CD4-positive, CD25-positive, alpha-beta regulatory T cell (primary cell): ENCODE results near the gene RSKR. TPM values are rescaled to one million over a fixed set of nuclear protein-coding genes. Genes with fewer than 3 reads are reported as not detected.

ENCODE experiments used
- ATAC-seq, 2 donors: fragments of 150-1000 bp; cut with Tn5 transposase; one replicate each; pipeline ENCODE4 v1.10.0; 2021; ENCODE audit warnings: low read depth in 2 of 2, moderate number of reproducible peaks in 2 of 2, moderate library complexity in 1 of 2
- DNase-seq, 3 donors: peaks; one replicate each; pipeline versions ENCODE4 v3.0.0 to v3.0.0-alpha.2; 2012 to 2022; ENCODE audit warnings: mixed read lengths in 1 of 3
- H3K27ac ChIP-seq: one replicate; pipeline ENCODE4 v1.7.0; 2013; ENCODE audit warnings: mild to moderate bottlenecking, low read length; ENCODE audit not compliant: insufficient read depth, poor library complexity, severe bottlenecking
- H3K27me3 ChIP-seq: one replicate; pipeline ENCODE4 v1.7.0; 2013; ENCODE audit warnings: low read length; ENCODE audit not compliant: control insufficient read depth, insufficient read depth
- H3K36me3 ChIP-seq: one replicate; pipeline ENCODE4 v1.7.0; 2013; ENCODE audit warnings: mild to moderate bottlenecking, low read length, moderate library complexity; ENCODE audit not compliant: control insufficient read depth, insufficient read depth
- H3K4me1 ChIP-seq: 2 replicates; pipeline ENCODE4 v1.7.0; 2013; ENCODE audit warnings: mild to moderate bottlenecking, low read length; ENCODE audit not compliant: insufficient read depth, control insufficient read depth, poor library complexity, severe bottlenecking
- H3K4me3 ChIP-seq: one replicate; pipeline ENCODE4 v1.7.0; 2013; ENCODE audit warnings: low read depth, mild to moderate bottlenecking, low read length, moderate library complexity
- H3K9me3 ChIP-seq, 2 experiments: 1 replicate in 1 of 2; 2 replicates in 1 of 2; pipeline ENCODE4 v1.7.0; 2013; ENCODE audit warnings: low read length in 2 of 2, mild to moderate bottlenecking in 1 of 2, moderate library complexity in 1 of 2; ENCODE audit not compliant: control insufficient read depth in 2 of 2
- H3K27ac Mint-ChIP-seq, 3 donors: one replicate each; pipeline ENCODE4 v1.8.0; 2020 to 2022; ENCODE audit warnings: mild to moderate bottlenecking in 3 of 3, mixed read lengths in 3 of 3, moderate library complexity in 2 of 3
- H3K27me3 Mint-ChIP-seq: one replicate; pipeline ENCODE4 v1.8.0; 2022; ENCODE audit warnings: mild to moderate bottlenecking, mixed read lengths
- H3K36me3 Mint-ChIP-seq: one replicate; pipeline ENCODE4 v1.8.0; 2020; ENCODE audit warnings: mixed read lengths
- H3K4me1 Mint-ChIP-seq, 4 donors: one replicate each; pipeline ENCODE4 v1.8.0; 2020 to 2022; ENCODE audit warnings: mixed read lengths in 4 of 4, mild to moderate bottlenecking in 1 of 4
- H3K4me3 Mint-ChIP-seq, 4 donors: one replicate each; pipeline ENCODE4 v1.8.0; 2020 to 2022; ENCODE audit warnings: mild to moderate bottlenecking in 4 of 4, mixed read lengths in 4 of 4, moderate library complexity in 3 of 4
- H3K9me3 Mint-ChIP-seq, 7 donors: one replicate each; pipeline ENCODE4 v1.8.0; 2020 to 2022; ENCODE audit warnings: mixed read lengths in 7 of 7, mild to moderate bottlenecking in 3 of 7, moderate library complexity in 2 of 7
- polyA plus RNA-seq, 4 donors: library from polyadenylated mRNA; unstranded; fragments of 300-500 nt; fragmentation: Illumina TruSeq; gene quantifications; one replicate each; pipeline ENCODE4 v1.2.3, GENCODE V29; 2021
- total RNA-seq: library from RNA; stranded (reverse); gene quantifications from one replicate; pipeline ENCODE4 v1.2.3, GENCODE V29; 2022

Gene RSKR
- total and polyA plus RNA-seq, 5 donors from 2014 or later, result 0.08 to 15.2 (median 0.44) TPM; not detected in 1

- Histone ChIP-seq H3K27ac (no peak overlapping the region), H3K4me3 (no peak overlapping the region), H3K4me1 (peaks cover 34% of the 10 kb centered on the region), H3K9me3 (no peaks in the 10 kb centered on the region), H3K27me3 (no peaks in the 10 kb centered on the region), H3K36me3 (peaks cover 59% of the 10 kb centered on the region)
- Mint-ChIP-seq H3K4me1 (peaks cover 12 to 56% (median 36%) of the 10 kb centered on the region in 4 donors), H3K27ac (no peak overlapping the region), H3K4me3 (peak overlapping the region in 1 of 4 donors; percentile 26), H3K36me3 (peaks cover 45% of the 10 kb centered on the region), H3K9me3 (no peaks in the 10 kb centered on the region), H3K27me3 (no peaks in the 10 kb centered on the region)
- ATAC-seq, result no peak
- DNase-seq, result no peak
Measured at GRCh38 chr17:28641579-28641978, 27.6 kb upstream of the RSKR start.

- Histone ChIP-seq H3K4me1 (no peaks in the 10 kb centered on the region), H3K4me3 (no peak overlapping the region), H3K36me3 (peaks cover 96% of the 10 kb centered on the region), H3K27ac (no peak overlapping the region), H3K9me3 (no peaks in the 10 kb centered on the region), H3K27me3 (no peaks in the 10 kb centered on the region)
- no peak overlapping the region for H3K27ac Mint-ChIP-seq
- ATAC-seq, result no peak
- H3K4me3 Mint-ChIP-seq, result no peak overlapping the region
- no peaks in the 10 kb centered on the region for H3K9me3 Mint-ChIP-seq
- no peaks in the 10 kb centered on the region for H3K27me3 Mint-ChIP-seq
- peaks cover 82% of the 10 kb centered on the region for H3K36me3 Mint-ChIP-seq
- peaks cover 0 to 31% (median 15%) of the 10 kb centered on the region in 4 donors for H3K4me1 Mint-ChIP-seq
- DNase-seq, result no peak
Measured at GRCh38 chr17:28635506-28635905, 21.5 kb upstream of the RSKR start.

GRCh38 chr17:28634206-28634865, 20.4 kb upstream of the RSKR start:
- Mint-ChIP-seq H3K27me3 (no peaks in the 10 kb centered on the region), H3K9me3 (no peaks in the 10 kb centered on the region), H3K4me1 (peaks cover 0 to 23% (median 12%) of the 10 kb centered on the region in 4 donors), H3K36me3 (peaks cover 74% of the 10 kb centered on the region), H3K4me3 (peak overlapping the region in 1 of 4 donors; percentile 41), H3K27ac (no peak overlapping the region)
- Histone ChIP-seq H3K9me3 (no peaks in the 10 kb centered on the region), H3K4me3 (no peak overlapping the region), H3K4me1 (no peaks in the 10 kb centered on the region), H3K27ac (no peak overlapping the region), H3K27me3 (no peaks in the 10 kb centered on the region), H3K36me3 (peaks cover 93% of the 10 kb centered on the region)
- ATAC-seq, result no peak
- DNase-seq, result no peak

GRCh38 chr17:28626818-28627217, 12.8 kb upstream of the RSKR start:
- peak overlapping the region in 2 of 3 donors; percentile 15 to 89 for H3K27ac Mint-ChIP-seq
- DNase-seq (no peak), ATAC-seq (no peak)
- no peaks in the 10 kb centered on the region for H3K9me3 ChIP-seq
- H3K9me3 Mint-ChIP-seq, result no peaks in the 10 kb centered on the region
- H3K27me3 Mint-ChIP-seq, result no peaks in the 10 kb centered on the region
- H3K36me3 ChIP-seq, result peaks cover 68% of the 10 kb centered on the region
- H3K4me3 ChIP-seq, result no peak overlapping the region
- peaks cover 56% of the 10 kb centered on the region for H3K36me3 Mint-ChIP-seq
- no peaks in the 10 kb centered on the region for H3K27me3 ChIP-seq
- H3K4me1 Mint-ChIP-seq, result peaks cover 0 to 5% (median 3%) of the 10 kb centered on the region in 4 donors
- no peaks in the 10 kb centered on the region for H3K4me1 ChIP-seq
- H3K4me3 Mint-ChIP-seq, result no peak overlapping the region
- H3K27ac ChIP-seq, result no peak overlapping the region

- H3K9me3 Mint-ChIP-seq, result no peaks in the 10 kb centered on the region
- H3K27ac ChIP-seq, result no peak overlapping the region
- H3K27me3 Mint-ChIP-seq, result no peaks in the 10 kb centered on the region
- no peak overlapping the region for H3K4me3 ChIP-seq
- peaks cover 72% of the 10 kb centered on the region for H3K36me3 Mint-ChIP-seq
- no peaks in the 10 kb centered on the region for H3K9me3 ChIP-seq
- H3K4me3 Mint-ChIP-seq, result no peak overlapping the region
- no peaks in the 10 kb centered on the region for H3K4me1 ChIP-seq
- no peaks in the 10 kb centered on the region for H3K27me3 ChIP-seq
- no peak overlapping the region for H3K27ac Mint-ChIP-seq
- peaks cover 74% of the 10 kb centered on the region for H3K36me3 ChIP-seq
- peaks cover 0 to 5% (median 3%) of the 10 kb centered on the region in 4 donors for H3K4me1 Mint-ChIP-seq
- no peak for DNase-seq
- no peak for ATAC-seq
Measured at GRCh38 chr17:28624148-28624547, 10.2 kb upstream of the RSKR start.

GRCh38 chr17:28623696-28624095, 9.7 kb upstream of the RSKR start:
- H3K4me1 ChIP-seq, result no peaks in the 10 kb centered on the region
- no peak overlapping the region for H3K27ac Mint-ChIP-seq
- no peaks in the 10 kb centered on the region for H3K9me3 ChIP-seq
- no peak overlapping the region for H3K27ac ChIP-seq
- no peak for DNase-seq
- H3K36me3 Mint-ChIP-seq, result peaks cover 75% of the 10 kb centered on the region
- H3K4me1 Mint-ChIP-seq, result peaks cover 0 to 5% (median 3%) of the 10 kb centered on the region in 4 donors
- no peak for ATAC-seq
- no peaks in the 10 kb centered on the region for H3K27me3 ChIP-seq
- no peaks in the 10 kb centered on the region for H3K9me3 Mint-ChIP-seq
- H3K36me3 ChIP-seq, result peaks cover 79% of the 10 kb centered on the region
- no peak overlapping the region for H3K4me3 Mint-ChIP-seq
- H3K4me3 ChIP-seq, result no peak overlapping the region
- H3K27me3 Mint-ChIP-seq, result no peaks in the 10 kb centered on the region

- Histone ChIP-seq H3K9me3 (no peaks in the 10 kb centered on the region), H3K27ac (no peak overlapping the region), H3K4me1 (no peaks in the 10 kb centered on the region), H3K4me3 (no peak overlapping the region), H3K27me3 (no peaks in the 10 kb centered on the region), H3K36me3 (peaks cover 84% of the 10 kb centered on the region)
- Mint-ChIP-seq H3K4me3 (no peak overlapping the region), H3K9me3 (no peaks in the 10 kb centered on the region), H3K4me1 (peaks cover 0 to 3% (median under 1%) of the 10 kb centered on the region in 4 donors), H3K36me3 (peaks cover 74% of the 10 kb centered on the region), H3K27me3 (no peaks in the 10 kb centered on the region), H3K27ac (peak overlapping the region in 1 of 3 donors; percentile 43)
- DNase-seq (no peak), ATAC-seq (no peak)
Measured at GRCh38 chr17:28622186-28622585, 8.2 kb upstream of the RSKR start.

GRCh38 chr17:28620010-28620409, 6.0 kb upstream of the RSKR start:
- Mint-ChIP-seq H3K36me3 (peaks cover 76% of the 10 kb centered on the region), H3K4me3 (no peak overlapping the region), H3K27ac (no peak overlapping the region), H3K4me1 (no peaks in the 10 kb centered on the region), H3K9me3 (no peaks in the 10 kb centered on the region), H3K27me3 (no peaks in the 10 kb centered on the region)
- H3K4me1 ChIP-seq, result no peaks in the 10 kb centered on the region
- no peak overlapping the region for H3K27ac ChIP-seq
- ATAC-seq (no peak), DNase-seq (no peak)
- H3K9me3 ChIP-seq, result no peaks in the 10 kb centered on the region
- H3K4me3 ChIP-seq, result no peak overlapping the region
- H3K27me3 ChIP-seq, result no peaks in the 10 kb centered on the region
- peaks cover 98% of the 10 kb centered on the region for H3K36me3 ChIP-seq
